Measurements from ENCODE around the gene STXBP6. TPM values are rescaled to one million over a fixed set of nuclear protein-coding genes. Genes with fewer than 3 reads are reported as not detected.

STXBP6 gene
- total RNA-seq, 1 experiment from 2014 or later, result 12.3 TPM

- Histone ChIP-seq H3K4me2 (no peak overlapping the region), H2AFZ (no peak overlapping the region), H4K20me1 (ENCODE audit: insufficient read depth) (no peaks in the 10 kb centered on the region), H3K27me3 (ENCODE audit: insufficient read depth, low read depth) (no peaks in the 10 kb centered on the region), H3F3A (ENCODE audit: insufficient read depth, low read depth) (no peaks in the 10 kb centered on the region), H3K9me3 (ENCODE audit: insufficient read depth, low read depth) (no peaks in the 10 kb centered on the region), H3K79me2 (ENCODE audit: low read depth) (no peaks in the 10 kb centered on the region), H3K4me3 (no peak overlapping the region), H3K9me2 (ENCODE audit: insufficient read depth) (no peaks in the 10 kb centered on the region), H3K4me1 (replicated peaks; ENCODE audit: insufficient read depth) (no peaks in the 10 kb centered on the region), H3K27ac (no peak overlapping the region), H3K36me3 (ENCODE audit: low read depth) (no peaks in the 10 kb centered on the region)
- CTCF ChIA-PET, result no interaction called here
- TF ChIP-seq, protein P1, sequence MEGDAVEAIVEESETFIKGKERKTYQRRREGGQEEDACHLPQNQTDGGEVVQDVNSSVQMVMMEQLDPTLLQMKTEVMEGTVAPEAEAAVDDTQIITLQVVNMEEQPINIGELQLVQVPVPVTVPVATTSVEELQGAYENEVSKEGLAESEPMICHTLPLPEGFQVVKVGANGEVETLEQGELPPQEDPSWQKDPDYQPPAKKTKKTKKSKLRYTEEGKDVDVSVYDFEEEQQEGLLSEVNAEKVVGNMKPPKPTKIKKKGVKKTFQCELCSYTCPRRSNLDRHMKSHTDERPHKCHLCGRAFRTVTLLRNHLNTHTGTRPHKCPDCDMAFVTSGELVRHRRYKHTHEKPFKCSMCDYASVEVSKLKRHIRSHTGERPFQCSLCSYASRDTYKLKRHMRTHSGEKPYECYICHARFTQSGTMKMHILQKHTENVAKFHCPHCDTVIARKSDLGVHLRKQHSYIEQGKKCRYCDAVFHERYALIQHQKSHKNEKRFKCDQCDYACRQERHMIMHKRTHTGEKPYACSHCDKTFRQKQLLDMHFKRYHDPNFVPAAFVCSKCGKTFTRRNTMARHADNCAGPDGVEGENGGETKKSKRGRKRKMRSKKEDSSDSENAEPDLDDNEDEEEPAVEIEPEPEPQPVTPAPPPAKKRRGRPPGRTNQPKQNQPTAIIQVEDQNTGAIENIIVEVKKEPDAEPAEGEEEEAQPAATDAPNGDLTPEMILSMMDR (conservative IDR thresholded peaks at IDR 0.05), result no peak
- no peak for TF ChIP-seq EZH2 (IDR thresholded peaks at IDR 0.05; ENCODE audit: low read depth)
- no peak for DNase-seq
- POLR2A ChIA-PET (ENCODE audit: unreplicated experiment), result no interaction called here
- intact Hi-C loops (cut with micrococcal nuclease; ENCODE audit: unreplicated experiment), result no loop called here
- BruUV-seq (replicated peaks), result no TSS peak
Observed at GRCh38 chr14:24992624-24993360, 57.2 kb downstream of the STXBP6 start.

- no peak for DNase-seq
- POLR2A ChIA-PET (ENCODE audit: unreplicated experiment), result no interaction called here
- no peaks in the 10 kb centered on the region for H3F3A ChIP-seq (ENCODE audit: insufficient read depth, low read depth)
- H4K20me1 ChIP-seq (ENCODE audit: insufficient read depth), result no peaks in the 10 kb centered on the region
- TF ChIP-seq, protein P1 (conservative IDR thresholded peaks at IDR 0.05), result no peak
- TF ChIP-seq EZH2 (IDR thresholded peaks at IDR 0.05; ENCODE audit: low read depth), result no peak
- no peak overlapping the region for H3K4me3 ChIP-seq
- CTCF ChIA-PET, result no interaction called here
- no peaks in the 10 kb centered on the region for H3K4me1 ChIP-seq (replicated peaks; ENCODE audit: insufficient read depth)
- no peaks in the 10 kb centered on the region for H3K27me3 ChIP-seq (ENCODE audit: insufficient read depth, low read depth)
- H3K27ac ChIP-seq, result no peak overlapping the region
- no peaks in the 10 kb centered on the region for H3K36me3 ChIP-seq (ENCODE audit: low read depth)
- no peaks in the 10 kb centered on the region for H3K9me3 ChIP-seq (ENCODE audit: insufficient read depth, low read depth)
- no peaks in the 10 kb centered on the region for H3K79me2 ChIP-seq (ENCODE audit: low read depth)
- no peaks in the 10 kb centered on the region for H3K9me2 ChIP-seq (ENCODE audit: insufficient read depth)
- intact Hi-C loops (cut with micrococcal nuclease; ENCODE audit: unreplicated experiment), result no loop called here
- H3K4me2 ChIP-seq, result no peak overlapping the region
- H2AFZ ChIP-seq, result no peak overlapping the region
- BruUV-seq (replicated peaks), result no TSS peak
Observed at GRCh38 chr14:24991821-24992220, 58.1 kb downstream of the STXBP6 start.

DNA sequence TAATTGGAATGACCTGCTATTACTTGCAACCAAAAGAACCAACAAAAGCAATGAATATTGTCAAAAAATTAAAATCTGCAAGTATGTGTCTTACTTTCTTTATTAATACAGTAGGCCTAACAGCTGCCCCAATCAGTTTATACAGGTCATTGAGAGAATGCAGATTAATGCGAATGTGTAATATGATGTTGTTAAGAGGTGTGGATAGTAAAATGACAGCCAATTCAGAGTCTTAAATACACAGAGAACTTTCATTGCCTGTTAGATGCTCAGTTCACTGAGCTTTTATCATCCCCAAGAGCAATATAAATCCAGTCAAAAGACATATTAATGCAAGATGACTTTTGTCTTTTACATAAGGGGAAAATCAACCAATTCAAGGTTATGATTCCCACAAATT is 58.7 kb downstream of the STXBP6 start:
- POLR2A ChIA-PET (ENCODE audit: unreplicated experiment), result no interaction called here
- Histone ChIP-seq H3K9me3 (ENCODE audit: insufficient read depth, low read depth) (no peaks in the 10 kb centered on the region), H3K9me2 (ENCODE audit: insufficient read depth) (no peaks in the 10 kb centered on the region), H3K79me2 (ENCODE audit: low read depth) (no peaks in the 10 kb centered on the region), H3K4me1 (replicated peaks; ENCODE audit: insufficient read depth) (no peaks in the 10 kb centered on the region), H3F3A (ENCODE audit: insufficient read depth, low read depth) (no peaks in the 10 kb centered on the region), H3K4me3 (no peak overlapping the region), H3K4me2 (no peak overlapping the region), H4K20me1 (ENCODE audit: insufficient read depth) (no peaks in the 10 kb centered on the region), H3K36me3 (ENCODE audit: low read depth) (no peaks in the 10 kb centered on the region), H3K27me3 (ENCODE audit: insufficient read depth, low read depth) (no peaks in the 10 kb centered on the region), H3K27ac (no peak overlapping the region), H2AFZ (no peak overlapping the region)
- TF ChIP-seq EZH2 (IDR thresholded peaks at IDR 0.05; ENCODE audit: low read depth), result no peak
- TF ChIP-seq, protein P1 (conservative IDR thresholded peaks at IDR 0.05), result no peak
- no peak for DNase-seq
- BruUV-seq (replicated peaks), result no TSS peak
- CTCF ChIA-PET, result no interaction called here
- intact Hi-C loops (cut with micrococcal nuclease; ENCODE audit: unreplicated experiment), result no loop called here

All from PC-9 (cell line).